LoVo (cell line): ENCODE data around the gene OVCA2.
A peak's percentile ranks its signal among the peaks of the same experiment; 100 is the strongest.

ENCODE experiments used
- DNase-seq: peaks from one replicate; pipeline ENCODE4 v3.0.0-alpha.2; 2016; ENCODE audit warnings: low spot score

Gene OVCA2

DNA sequence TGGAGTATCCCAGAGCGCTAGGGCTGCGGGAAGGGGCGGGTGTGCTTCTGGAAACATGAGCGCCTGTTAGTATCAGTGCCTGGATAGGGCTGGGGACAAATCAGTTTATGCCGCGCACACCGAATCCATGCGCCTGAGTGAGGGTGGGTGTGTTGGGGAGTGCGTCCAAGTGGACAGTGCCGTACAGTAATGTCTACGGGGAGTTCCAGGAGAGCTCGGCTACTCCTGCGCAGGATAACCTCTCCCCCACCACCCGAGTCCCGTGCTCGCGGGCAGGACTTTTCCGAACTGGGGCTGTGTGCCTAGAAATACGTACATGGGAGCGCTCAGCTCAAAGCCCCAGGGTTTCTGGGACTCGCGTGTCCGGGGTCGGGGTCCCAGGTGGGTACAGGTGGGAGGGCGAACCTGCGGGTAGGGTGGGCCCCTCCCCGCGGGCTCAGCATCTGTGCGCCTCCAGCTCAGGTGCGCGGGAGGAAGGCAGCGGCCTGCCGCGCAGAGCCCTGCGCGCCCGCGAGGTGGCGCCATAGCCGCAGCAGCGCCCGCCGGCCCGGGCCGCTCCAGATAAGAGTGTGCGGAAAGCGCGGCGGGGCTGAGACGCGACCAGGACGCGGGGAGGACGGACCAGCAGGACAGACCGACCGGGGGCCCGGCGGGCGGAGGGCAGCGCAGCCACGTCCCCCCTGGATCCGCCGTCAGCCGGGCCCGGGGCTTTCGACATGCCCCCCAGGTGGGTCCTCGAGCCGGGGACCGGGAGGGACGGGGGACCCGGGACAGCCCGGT is 12.9 kb downstream of the OVCA2 start, which contains the start of gene HIC1:
Gene HIC1 (plus strand): TSS at position 592 of the 780 bp plus-strand sequence. CDS start 1,588 bp downstream, outside the sequence.
- DNase-seq: peak; percentile 75

DNA sequence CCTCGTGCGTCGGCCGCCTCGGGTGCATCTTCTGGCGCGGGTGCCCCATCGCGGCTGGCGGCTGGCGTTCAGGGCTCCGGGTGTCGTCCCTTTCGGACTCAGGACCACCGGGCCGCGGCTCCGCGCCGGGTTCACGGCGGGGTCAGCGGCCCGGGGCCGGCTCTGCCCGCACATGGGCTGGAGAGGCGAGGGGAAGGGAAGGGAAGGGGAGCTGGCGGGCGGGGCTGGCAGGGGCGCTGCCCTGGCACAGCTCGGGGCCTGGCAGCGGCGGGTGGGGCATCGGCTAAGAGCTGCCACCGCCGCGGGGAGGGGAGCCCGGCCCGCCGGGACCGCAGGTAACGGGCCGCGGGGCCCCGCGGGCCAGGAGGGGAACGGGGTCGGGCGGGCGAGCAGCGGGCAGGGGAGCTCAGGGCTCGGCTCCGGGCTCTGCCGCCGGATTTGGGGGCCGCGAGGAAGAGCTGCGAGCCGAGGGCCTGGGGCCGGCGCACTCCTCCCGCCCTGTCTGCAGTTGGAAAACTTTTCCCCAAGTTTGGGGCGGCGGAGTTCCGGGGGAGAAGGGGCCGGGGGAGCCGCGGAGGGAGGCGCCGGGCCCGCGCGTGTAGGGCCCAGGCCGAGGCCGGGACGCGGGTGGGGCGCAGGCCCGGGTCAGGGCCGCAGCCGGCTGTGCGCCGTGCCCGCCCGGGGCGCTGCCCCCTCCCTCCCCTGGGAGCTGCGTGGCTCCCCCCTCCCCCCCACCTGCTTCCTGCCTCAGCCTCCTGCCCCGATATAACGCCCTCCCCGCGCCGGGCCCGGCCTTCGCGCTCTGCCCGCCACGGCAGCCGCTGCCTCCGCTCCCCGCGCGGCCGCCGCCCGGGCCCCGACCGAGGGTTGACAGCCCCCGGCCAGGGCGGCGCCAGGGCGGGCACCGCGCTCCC is 13.7 kb downstream of the OVCA2 start:
- DNase-seq: no peak

DNA sequence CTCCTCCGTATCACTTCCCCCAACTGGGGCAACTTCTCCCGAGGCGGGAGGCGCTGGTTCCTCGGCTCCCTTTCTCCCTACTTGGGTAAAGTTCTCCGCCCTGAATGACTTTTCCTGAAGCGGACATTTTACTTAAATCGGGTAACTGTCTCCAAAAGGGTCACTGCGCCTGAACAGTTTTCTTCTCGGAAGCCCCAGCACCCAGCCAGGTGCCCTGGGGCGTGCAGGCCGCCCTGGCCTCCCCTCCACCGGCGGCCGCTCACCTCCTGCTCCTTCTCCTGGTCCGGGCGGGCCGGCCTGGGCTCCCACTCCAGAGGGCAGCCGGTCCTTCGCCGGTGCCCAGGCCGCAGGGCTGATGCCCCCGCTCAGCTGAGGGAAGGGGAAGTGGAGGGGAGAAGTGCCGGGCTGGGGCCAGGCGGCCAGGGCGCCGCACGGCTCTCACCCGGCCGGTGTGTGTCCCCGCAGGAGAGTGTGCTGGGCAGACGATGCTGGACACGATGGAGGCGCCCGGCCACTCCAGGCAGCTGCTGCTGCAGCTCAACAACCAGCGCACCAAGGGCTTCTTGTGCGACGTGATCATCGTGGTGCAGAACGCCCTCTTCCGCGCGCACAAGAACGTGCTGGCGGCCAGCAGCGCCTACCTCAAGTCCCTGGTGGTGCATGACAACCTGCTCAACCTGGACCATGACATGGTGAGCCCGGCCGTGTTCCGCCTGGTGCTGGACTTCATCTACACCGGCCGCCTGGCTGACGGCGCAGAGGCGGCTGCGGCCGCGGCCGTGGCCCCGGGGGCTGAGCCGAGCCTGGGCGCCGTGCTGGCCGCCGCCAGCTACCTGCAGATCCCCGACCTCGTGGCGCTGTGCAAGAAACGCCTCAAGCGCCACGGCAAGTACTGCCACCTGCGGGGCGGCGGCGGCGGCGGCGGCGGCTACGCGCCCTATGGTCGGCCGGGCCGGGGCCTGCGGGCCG is 14.7 kb downstream of the OVCA2 start:
- DNase-seq: no peak

DNA sequence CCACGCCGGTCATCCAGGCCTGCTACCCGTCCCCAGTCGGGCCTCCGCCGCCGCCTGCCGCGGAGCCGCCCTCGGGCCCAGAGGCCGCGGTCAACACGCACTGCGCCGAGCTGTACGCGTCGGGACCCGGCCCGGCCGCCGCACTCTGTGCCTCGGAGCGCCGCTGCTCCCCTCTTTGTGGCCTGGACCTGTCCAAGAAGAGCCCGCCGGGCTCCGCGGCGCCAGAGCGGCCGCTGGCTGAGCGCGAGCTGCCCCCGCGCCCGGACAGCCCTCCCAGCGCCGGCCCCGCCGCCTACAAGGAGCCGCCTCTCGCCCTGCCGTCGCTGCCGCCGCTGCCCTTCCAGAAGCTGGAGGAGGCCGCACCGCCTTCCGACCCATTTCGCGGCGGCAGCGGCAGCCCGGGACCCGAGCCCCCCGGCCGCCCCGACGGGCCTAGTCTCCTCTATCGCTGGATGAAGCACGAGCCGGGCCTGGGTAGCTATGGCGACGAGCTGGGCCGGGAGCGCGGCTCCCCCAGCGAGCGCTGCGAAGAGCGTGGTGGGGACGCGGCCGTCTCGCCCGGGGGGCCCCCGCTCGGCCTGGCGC is 15.4 kb downstream of the OVCA2 start:
- DNase-seq: no peak

DNA sequence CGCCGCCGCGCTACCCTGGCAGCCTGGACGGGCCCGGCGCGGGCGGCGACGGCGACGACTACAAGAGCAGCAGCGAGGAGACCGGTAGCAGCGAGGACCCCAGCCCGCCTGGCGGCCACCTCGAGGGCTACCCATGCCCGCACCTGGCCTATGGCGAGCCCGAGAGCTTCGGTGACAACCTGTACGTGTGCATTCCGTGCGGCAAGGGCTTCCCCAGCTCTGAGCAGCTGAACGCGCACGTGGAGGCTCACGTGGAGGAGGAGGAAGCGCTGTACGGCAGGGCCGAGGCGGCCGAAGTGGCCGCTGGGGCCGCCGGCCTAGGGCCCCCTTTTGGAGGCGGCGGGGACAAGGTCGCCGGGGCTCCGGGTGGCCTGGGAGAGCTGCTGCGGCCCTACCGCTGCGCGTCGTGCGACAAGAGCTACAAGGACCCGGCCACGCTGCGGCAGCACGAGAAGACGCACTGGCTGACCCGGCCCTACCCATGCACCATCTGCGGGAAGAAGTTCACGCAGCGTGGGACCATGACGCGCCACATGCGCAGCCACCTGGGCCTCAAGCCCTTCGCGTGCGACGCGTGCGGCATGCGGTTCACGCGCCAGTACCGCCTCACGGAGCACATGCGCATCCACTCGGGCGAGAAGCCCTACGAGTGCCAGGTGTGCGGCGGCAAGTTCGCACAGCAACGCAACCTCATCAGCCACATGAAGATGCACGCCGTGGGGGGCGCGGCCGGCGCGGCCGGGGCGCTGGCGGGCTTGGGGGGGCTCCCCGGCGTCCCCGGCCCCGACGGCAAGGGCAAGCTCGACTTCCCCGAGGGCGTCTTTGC is 16.2 kb downstream of the OVCA2 start:
- no peak for DNase-seq

DNA sequence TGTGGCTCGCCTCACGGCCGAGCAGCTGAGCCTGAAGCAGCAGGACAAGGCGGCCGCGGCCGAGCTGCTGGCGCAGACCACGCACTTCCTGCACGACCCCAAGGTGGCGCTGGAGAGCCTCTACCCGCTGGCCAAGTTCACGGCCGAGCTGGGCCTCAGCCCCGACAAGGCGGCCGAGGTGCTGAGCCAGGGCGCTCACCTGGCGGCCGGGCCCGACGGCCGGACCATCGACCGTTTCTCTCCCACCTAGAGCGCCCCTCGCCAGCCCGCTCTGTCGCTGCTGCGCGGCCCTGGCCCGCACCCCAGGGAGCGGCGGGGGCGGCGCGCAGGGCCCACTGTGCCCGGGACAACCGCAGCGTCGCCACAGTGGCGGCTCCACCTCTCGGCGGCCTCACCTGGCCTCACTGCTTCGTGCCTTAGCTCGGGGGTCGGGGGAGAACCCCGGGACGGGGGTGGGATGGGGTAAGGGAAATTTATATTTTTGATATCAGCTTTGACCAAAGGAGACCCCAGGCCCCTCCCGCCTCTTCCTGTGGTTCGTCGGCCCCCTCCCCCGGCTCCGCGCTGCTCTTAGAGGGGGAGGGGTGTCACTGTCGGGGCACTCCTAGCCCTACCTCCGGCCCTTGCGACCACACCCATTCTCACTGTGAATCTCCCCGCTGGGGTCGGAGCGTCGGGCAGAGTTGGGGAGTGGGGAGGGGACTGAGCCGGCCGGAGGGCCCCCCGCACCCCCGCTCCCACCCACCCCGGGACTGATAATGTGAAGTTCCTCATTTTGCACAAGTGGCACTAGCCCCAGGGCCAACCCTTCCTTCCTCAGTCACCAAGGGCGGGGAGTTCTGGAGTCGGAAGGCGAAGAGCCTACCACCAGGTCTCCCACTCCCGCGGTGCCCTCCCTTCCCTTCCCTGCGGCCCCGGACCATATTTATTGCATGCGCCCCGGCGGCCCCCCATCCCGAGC is 17.0 kb downstream of the OVCA2 start:
- no peak for DNase-seq

DNA sequence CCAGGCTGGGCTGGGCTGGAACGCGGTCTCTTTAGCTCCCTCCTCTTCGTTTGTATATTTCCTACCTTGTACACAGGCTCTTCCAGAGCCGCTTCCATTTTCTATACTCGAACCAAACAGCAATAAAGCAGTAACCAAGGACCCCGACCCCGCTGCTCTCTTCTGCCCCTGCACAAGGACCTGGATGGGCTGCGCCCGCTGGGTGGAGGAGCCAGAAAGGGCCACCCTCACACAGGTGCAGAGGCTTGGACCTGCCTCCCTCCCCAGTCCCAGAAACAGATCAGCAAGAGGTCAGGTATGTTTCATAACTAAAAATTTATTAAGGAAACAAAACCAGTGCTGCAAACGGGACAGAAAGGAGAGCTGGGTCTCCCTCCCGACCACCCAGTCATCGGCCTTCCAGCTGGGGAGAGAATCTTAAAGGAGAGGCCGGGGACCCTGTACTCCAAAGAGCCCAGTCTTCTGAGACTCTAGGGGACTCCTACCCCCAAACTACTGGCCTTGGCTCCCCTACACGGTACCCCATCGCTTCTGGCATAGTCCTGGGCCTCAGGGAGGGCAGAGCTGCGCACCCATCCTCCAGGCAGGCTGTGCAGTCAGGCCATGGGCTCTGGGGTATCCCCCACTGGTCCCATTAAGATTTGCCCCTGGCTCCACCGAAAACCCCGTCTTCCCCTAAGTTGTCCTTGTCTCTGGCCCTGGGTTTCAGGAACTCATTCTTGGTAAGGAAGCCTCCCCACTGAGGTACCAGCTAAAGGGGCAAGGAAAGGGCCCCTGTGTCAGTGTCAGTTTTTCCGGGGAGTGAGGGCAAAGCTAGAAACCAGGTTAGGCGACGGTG is 17.9 kb downstream of the OVCA2 start:
- no peak for DNase-seq

DNA sequence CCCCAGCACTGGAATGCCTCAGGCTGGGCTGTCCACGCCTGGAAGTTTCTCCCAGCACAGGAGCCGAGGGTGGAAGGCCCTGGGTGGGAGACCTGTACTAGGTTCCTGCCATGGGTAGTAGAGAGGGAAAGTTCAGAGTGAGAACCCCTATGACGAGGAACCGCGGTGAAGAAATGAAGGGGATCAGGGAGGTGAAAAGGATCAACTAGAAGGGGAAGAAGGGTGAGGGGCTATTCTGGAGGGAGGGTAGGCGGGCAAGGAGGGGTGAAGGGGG is 18.5 kb downstream of the OVCA2 start:
- DNase-seq: no peak

DNA sequence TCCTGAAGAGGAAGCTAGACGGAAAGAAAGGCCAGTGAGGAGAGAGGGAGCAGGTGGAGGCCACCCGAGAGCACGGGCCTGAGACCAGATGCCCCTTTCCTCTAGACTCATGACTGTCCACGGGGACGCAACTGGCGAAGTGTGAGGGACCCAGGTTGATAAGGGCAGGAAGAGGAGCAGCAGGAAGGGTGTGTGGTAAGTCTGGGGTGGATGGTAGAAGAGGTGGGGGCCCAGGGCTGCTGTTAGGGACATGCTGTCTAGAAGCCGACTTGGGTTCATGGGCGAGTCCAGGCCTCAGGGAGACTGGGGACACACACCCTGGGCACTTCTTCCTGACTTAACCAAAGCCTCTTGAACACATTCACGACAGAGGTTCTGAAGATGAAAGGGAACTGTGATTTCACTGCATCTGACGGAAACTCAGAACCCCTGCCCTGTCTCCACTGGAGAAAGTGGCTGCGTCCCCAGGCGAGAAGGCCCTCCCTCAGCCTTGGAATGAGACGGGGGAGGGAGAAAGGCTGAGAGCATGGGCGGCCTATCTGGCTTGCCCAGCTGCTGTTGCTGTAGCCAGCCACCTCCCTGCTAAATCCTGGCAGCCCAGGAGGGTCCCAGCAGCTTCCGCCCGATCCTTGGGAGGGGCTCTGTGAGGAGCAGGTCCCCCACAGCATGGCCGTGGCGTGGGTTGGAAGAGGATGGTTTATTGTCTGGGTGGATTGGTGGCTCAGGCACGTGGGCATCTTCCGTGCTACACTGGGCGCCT is 19.0 kb downstream of the OVCA2 start:
- DNase-seq: no peak

DNA sequence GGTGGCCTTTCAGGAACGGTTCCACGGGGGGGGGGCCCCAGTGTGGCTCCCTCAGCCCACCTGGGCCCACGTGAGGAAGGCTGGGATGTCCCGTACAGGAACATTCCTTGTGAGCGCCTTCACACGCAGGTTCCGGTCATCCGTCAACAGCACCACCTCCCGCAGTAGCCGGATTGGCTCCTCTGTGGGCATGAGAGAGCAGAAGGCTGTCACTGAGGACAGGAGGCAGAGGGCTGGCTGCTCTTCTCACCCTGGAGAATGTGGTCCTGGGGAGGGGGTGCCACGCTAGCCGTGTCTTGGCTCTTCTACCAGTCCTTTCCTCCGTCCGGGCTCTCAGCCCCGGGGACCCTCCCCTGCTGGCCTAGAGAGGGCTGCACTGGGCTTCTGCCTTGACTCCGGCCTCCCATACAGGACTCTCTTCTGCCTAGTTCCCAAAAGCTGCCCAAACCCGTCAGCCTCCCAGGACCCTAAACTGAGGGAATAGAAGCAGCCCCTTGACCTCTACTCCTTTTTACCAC is 19.7 kb downstream of the OVCA2 start:
- no peak for DNase-seq

DNA sequence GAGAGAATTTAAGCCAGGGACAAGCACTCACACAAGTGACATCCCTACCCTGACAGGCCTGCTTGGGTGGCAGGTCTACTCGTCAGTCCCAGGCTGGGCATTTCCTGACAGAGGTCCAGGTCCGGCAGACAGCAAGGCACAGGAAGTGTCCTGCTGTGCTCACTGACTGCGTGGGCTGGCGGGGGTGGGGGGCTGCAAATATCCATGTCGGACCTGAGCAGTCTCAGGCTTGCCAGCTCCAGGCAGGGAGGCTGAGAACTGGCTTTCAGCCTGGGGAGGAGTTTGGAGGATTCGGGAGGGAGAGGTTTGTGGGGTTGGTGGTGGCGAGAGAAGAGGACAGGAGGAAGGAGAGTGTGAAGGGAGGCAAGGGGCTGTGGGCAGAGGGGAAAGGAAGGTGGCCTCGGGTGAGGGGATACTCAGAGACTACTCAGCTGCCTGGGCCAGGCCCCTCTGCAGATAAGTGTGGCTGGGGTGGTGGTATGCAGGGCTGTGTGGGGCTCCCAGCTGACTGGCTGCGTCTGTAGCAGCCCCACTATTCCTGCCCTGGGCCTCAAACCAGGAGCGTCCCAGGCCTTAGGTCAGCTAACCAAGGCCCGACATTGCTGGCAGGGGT is 20.9 kb downstream of the OVCA2 start:
- no peak for DNase-seq

DNA sequence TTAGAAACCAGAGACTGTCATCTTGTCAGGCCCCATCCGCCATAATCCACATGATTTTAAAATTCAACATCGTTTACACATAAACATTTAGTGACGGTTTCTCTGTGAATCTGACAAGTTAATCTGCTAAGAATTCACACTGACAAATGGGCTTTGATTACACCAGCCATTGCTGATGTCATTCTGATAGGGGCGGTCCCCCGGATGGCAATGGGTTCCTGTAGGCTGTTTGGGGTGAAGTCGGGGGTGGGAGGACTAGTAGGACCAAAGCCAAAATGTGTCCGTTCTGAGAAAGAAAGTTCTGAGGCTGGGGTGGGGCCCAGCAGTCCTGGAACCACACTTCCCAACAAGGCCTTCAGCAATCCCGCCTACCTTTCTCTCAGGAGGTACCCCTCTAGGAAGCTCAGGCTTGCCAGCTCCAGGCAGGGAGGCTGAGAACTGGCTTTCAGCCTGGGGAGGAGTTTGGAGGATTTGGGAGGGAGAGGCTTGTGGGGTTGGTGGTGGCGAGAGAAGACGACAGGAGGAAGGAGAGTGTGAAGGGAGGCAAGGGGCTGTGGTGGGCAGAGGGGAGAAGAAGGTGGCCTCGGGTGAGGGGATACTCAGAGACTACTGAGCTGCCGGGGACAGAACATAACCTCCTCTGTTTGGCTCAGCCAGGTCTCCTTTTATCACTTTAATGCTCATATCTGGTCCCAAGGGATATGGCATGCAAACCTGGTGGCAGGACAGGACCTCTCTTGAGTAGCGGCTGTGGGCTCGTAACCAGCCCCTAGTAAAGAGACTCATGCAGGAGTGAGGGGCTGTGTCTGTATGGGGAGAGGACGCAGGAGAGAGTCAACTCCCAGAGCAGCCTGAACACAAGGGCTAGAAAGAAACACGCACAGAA is 21.7 kb downstream of the OVCA2 start:
- no peak for DNase-seq

DNA sequence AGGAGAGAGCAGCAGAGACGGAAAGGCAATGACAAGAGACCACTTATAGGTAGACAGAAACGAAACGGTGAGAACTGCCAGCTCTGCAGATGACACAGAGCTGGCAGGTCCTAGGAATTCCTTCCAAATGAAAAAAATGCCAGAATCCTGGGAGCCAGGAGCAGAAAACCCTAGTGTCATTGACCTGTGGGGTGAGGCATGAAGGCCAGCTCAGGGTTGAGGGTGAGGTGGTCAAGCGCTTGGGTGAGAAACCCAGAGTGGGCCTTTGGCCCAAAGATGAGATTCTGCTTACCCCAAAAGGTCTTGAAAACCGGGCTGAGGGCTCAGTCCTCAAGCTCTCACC is 22.3 kb downstream of the OVCA2 start:
- no peak for DNase-seq

DNA sequence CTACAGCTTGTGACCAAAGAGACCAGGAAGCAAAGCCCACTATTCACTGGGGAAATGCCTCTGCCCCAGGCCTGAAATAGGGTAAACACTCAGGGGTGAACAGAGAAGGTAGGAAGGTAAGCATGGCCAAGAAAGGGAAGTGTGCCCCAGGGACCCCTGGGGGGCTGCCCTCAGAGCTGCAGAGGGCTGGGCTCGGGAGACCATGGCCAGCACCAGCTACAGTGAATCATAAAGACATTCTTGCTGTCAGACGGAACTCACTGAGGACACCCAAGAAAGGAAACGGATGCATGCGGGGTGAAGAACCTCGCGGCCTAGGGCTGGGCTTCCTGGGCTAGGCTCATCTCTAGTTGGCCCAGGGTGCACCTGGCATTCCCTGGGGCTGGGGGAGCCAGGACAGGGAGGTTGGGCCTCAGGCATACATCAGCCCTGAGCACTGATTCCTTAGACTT is 22.7 kb downstream of the OVCA2 start:
- DNase-seq: no peak

DNA sequence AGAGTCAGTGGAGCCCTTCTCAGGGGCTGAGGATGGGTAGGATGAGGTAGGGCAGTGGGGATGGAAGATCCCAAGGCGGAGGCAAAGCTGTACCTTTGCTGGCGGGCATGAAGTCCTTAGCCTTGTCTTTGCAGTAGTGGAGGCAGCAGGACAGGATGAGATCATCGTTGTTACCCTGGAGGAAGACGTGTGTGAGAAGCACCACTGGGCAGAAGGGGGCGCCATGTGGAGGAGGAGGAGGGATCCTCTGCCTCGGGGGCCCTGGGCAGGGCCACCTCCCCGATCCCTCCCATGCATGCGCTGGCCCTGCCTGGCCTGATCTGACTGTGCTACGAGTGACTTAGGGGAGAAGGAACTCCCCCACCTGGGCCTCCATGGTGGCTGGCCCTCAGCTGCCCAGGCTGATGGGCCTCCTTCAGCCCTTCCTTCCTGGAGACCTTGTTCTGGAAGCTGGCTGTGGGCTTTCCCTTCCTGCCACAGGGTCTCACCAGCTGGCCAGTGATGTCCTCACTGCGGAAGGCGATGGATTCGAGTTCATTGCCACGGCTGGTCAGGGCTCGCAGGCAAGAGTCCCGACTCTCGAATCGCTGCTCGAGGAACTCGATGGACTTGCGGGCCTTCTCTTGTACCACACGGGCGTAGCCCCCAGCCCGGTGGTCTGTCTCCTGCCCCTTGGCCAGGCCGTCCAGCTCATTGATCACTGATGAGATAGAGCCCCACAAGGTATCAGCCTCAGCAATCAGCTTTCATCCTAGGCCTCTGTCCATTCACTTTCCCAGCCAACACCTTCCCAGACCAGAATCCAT is 23.4 kb downstream of the OVCA2 start:
- DNase-seq: no peak
